ENCODE measurements around the gene ARHGAP19. TPM values are rescaled to one million over a fixed set of nuclear protein-coding genes. Genes with fewer than 3 reads are reported as not detected.

Gene ARHGAP19
- total RNA-seq (1 to 10 TPM; 3.6 to 6.3 (median 5.3) TPM), polyA plus RNA-seq (2.4 TPM)
- long read RNA-seq, donor 1, full-length matches to known transcripts, result 1 of 6 reads
- long read RNA-seq, donor 1, partial matches to known transcripts, result 0 of 6 reads
- long read RNA-seq, donor 1, other reads (novel, unspliced or antisense), result 5 of 6 reads
- long read RNA-seq, donor 2, full-length matches to known transcripts, result 2 of 4 reads
- long read RNA-seq, donor 2, partial matches to known transcripts, result 1 of 4 reads
- long read RNA-seq, donor 2, other reads (novel, unspliced or antisense), result 1 of 4 reads
- long read RNA-seq, donor 3, full-length matches to known transcripts, result 8 of 13 reads
- long read RNA-seq, donor 3, partial matches to known transcripts, result 2 of 13 reads
- long read RNA-seq, donor 3, other reads (novel, unspliced or antisense), result 3 of 13 reads
- long read RNA-seq, donor 4, full-length matches to known transcripts, result 1 of 3 reads
- long read RNA-seq, donor 4, partial matches to known transcripts, result 0 of 3 reads
- long read RNA-seq, donor 4, other reads (novel, unspliced or antisense), result 2 of 3 reads

GRCh38 chr10:97292097-97292861 is at the start of gene ARHGAP19:
TSS of gene ARHGAP19 (minus strand) at chr10:97292637. CDS start at chr10:97292627, 10 bp downstream.
- peak; percentile 99 for ATAC-seq
- peak within 1 kb of the TSS; percentile 75 for H3K4me3 ChIP-seq (ENCODE audit: low read length)
- peak; percentile 96 to 97 (median 96) for DNase-seq
- intact Hi-C loops (cut with DNase I), result loop anchor here in 1 of 4 donors (5.0 kb wide), 1 partner anchor 40 kb away; the partner anchor contains the start of gene FRAT2
- WGBS, result under 1% methylated on average over 55 of the region's 55 CpGs
- no peaks in the 10 kb centered on the region for H3K9me3 ChIP-seq (ENCODE audit: control insufficient read depth, low read length)
- H3K4me1 ChIP-seq (ENCODE audit: control insufficient read depth, insufficient read depth, low read length), result peaks cover 2% of the 10 kb centered on the region
- H3K27me3 ChIP-seq (ENCODE audit: control insufficient read depth, insufficient read depth), result no peaks in the 10 kb centered on the region
- H3K27ac ChIP-seq (ENCODE audit: low read length), result peak within 1 kb of the TSS; percentile 91

- Histone ChIP-seq H3K9me3 (ENCODE audit: control insufficient read depth, low read length) (no peaks in the 10 kb centered on the region), H3K4me1 (ENCODE audit: control insufficient read depth, insufficient read depth, low read length) (peaks cover 3% of the 10 kb centered on the region), H3K4me3 (ENCODE audit: low read length) (no peak overlapping the region), H3K27ac (ENCODE audit: low read length) (no peak overlapping the region), H3K27me3 (ENCODE audit: control insufficient read depth, insufficient read depth) (no peaks in the 10 kb centered on the region)
- WGBS, result 73% methylated on average over 2 of the region's 2 CpGs
- intact Hi-C loops (cut with DNase I), result loop anchor here in 1 of 4 donors (10.0 kb wide), 1 partner anchor 57 kb away; no protein-coding TSS in a partner anchor
- DNase-seq (no peak), ATAC-seq (no peak)
Measured at GRCh38 chr10:97341416-97341815, 49.0 kb upstream of the ARHGAP19 start.

GRCh38 chr10:97338041-97338440 is 45.6 kb upstream of the ARHGAP19 start:
- peaks cover 4% of the 10 kb centered on the region for H3K4me1 ChIP-seq (ENCODE audit: control insufficient read depth, insufficient read depth, low read length)
- H3K4me3 ChIP-seq (ENCODE audit: low read length), result no peak overlapping the region
- DNase-seq (no peak), ATAC-seq (no peak)
- H3K9me3 ChIP-seq (ENCODE audit: control insufficient read depth, low read length), result no peaks in the 10 kb centered on the region
- no peaks in the 10 kb centered on the region for H3K27me3 ChIP-seq (ENCODE audit: control insufficient read depth, insufficient read depth)
- H3K27ac ChIP-seq (ENCODE audit: low read length), result no peak overlapping the region
- intact Hi-C loops (cut with DNase I), result loop anchor here in 1 of 4 donors (10.0 kb wide), 1 partner anchor 53 kb away; no protein-coding TSS in a partner anchor
- WGBS, result 19% methylated on average over 5 of the region's 5 CpGs

- Histone ChIP-seq H3K9me3 (ENCODE audit: control insufficient read depth, low read length) (no peaks in the 10 kb centered on the region), H3K4me1 (ENCODE audit: control insufficient read depth, insufficient read depth, low read length) (peaks cover 5% of the 10 kb centered on the region), H3K4me3 (ENCODE audit: low read length) (no peak overlapping the region), H3K27ac (ENCODE audit: low read length) (peak overlapping the region; percentile 17), H3K27me3 (ENCODE audit: control insufficient read depth, insufficient read depth) (no peaks in the 10 kb centered on the region)
- intact Hi-C loops (cut with DNase I), result loop anchor here in 1 of 4 donors (10.0 kb wide), 1 partner anchor 52 kb away; no protein-coding TSS in a partner anchor
- ATAC-seq (no peak), DNase-seq (no peak)
- 15% methylated on average over 11 of the region's 11 CpGs for WGBS
Measured at GRCh38 chr10:97336942-97337831, 44.8 kb upstream of the ARHGAP19 start.

GRCh38 chr10:97336446-97336845 is 44.0 kb upstream of the ARHGAP19 start:
- H3K9me3 ChIP-seq (ENCODE audit: control insufficient read depth, low read length), result no peaks in the 10 kb centered on the region
- H3K4me3 ChIP-seq (ENCODE audit: low read length), result no peak overlapping the region
- H3K27ac ChIP-seq (ENCODE audit: low read length), result no peak overlapping the region
- no peak for ATAC-seq
- intact Hi-C loops (cut with DNase I), result loop anchor here in 1 of 4 donors (10.0 kb wide), 1 partner anchor 52 kb away; no protein-coding TSS in a partner anchor
- 48% methylated on average over 5 of the region's 5 CpGs for WGBS
- peaks cover 8% of the 10 kb centered on the region for H3K4me1 ChIP-seq (ENCODE audit: control insufficient read depth, insufficient read depth, low read length)
- DNase-seq, result no peak
- no peaks in the 10 kb centered on the region for H3K27me3 ChIP-seq (ENCODE audit: control insufficient read depth, insufficient read depth)

GRCh38 chr10:97336006-97336405 is 43.6 kb upstream of the ARHGAP19 start:
- intact Hi-C loops (cut with DNase I), result loop anchor here in 1 of 4 donors (10.0 kb wide), 1 partner anchor 51 kb away; no protein-coding TSS in a partner anchor
- DNase-seq, result no peak
- no peak overlapping the region for H3K27ac ChIP-seq (ENCODE audit: low read length)
- H3K27me3 ChIP-seq (ENCODE audit: control insufficient read depth, insufficient read depth), result no peaks in the 10 kb centered on the region
- WGBS, result 65% methylated on average over 5 of the region's 5 CpGs
- ATAC-seq, result no peak
- H3K4me3 ChIP-seq (ENCODE audit: low read length), result no peak overlapping the region
- peaks cover 8% of the 10 kb centered on the region for H3K4me1 ChIP-seq (ENCODE audit: control insufficient read depth, insufficient read depth, low read length)
- no peaks in the 10 kb centered on the region for H3K9me3 ChIP-seq (ENCODE audit: control insufficient read depth, low read length)

- H3K4me3 ChIP-seq (ENCODE audit: low read length), result peak overlapping the region; percentile 67
- 5% methylated on average over 25 of the region's 25 CpGs for WGBS
- H3K4me1 ChIP-seq (ENCODE audit: control insufficient read depth, insufficient read depth, low read length), result peaks cover 8% of the 10 kb centered on the region
- no peak overlapping the region for H3K27ac ChIP-seq (ENCODE audit: low read length)
- peak in 2 of 3 donors; percentile 66 to 67 for DNase-seq
- intact Hi-C loops (cut with DNase I), result loop anchor here in 1 of 4 donors (10.0 kb wide), 1 partner anchor 50 kb away; no protein-coding TSS in a partner anchor
- H3K9me3 ChIP-seq (ENCODE audit: control insufficient read depth, low read length), result no peaks in the 10 kb centered on the region
- ATAC-seq, result no peak
- no peaks in the 10 kb centered on the region for H3K27me3 ChIP-seq (ENCODE audit: control insufficient read depth, insufficient read depth)
Measured at GRCh38 chr10:97335188-97335619, 42.8 kb upstream of the ARHGAP19 start.

- ATAC-seq (peak; percentile 98), DNase-seq (peak; percentile 92 to 97 (median 97))
- Histone ChIP-seq H3K9me3 (ENCODE audit: control insufficient read depth, low read length) (no peaks in the 10 kb centered on the region), H3K4me3 (ENCODE audit: low read length) (peak within 1 kb of the TSS; percentile 67), H3K27me3 (ENCODE audit: control insufficient read depth, insufficient read depth) (no peaks in the 10 kb centered on the region), H3K4me1 (ENCODE audit: control insufficient read depth, insufficient read depth, low read length) (peaks cover 8% of the 10 kb centered on the region), H3K27ac (ENCODE audit: low read length) (peak within 1 kb of the TSS; percentile 59)
- WGBS, result under 1% methylated on average over 103 of the region's 103 CpGs
- intact Hi-C loops (cut with DNase I), result loop anchor here in 2 of 4 donors (5.0 to 10.0 kb wide), 2 partner anchors 42 to 50 kb away; partner anchors contain the start of gene ARHGAP19 (in 1 of the 2)
Measured at GRCh38 chr10:97334370-97335175, 42.1 kb upstream of the ARHGAP19 start, which contains the start of gene FRAT2. TSS of gene FRAT2 (minus strand) at chr10:97334729. CDS start at chr10:97334572, 157 bp downstream.
